Liver (tissue), 9 donors: Measurements from ENCODE around the gene CACNA1C. TPM values are rescaled to one million over a fixed set of nuclear protein-coding genes. Genes with fewer than 3 reads are reported as not detected.

Experiments used
- DNase-seq: peaks from one replicate; pipeline ENCODE4 v3.0.0-alpha.2; 2017; ENCODE audit warnings: low spot score
- H3K27ac ChIP-seq, 2 donors: one replicate each; pipeline ENCODE4 v1.7.0; 2013; ENCODE audit warnings: inconsistent platforms in 2 of 2, low read length in 2 of 2, control low read depth in 1 of 2, low read depth in 1 of 2, mild to moderate bottlenecking in 1 of 2
- H3K27me3 ChIP-seq, 4 donors: one replicate each; pipeline versions ENCODE4 v1.6.1 to v1.7.0; 2013; ENCODE audit warnings: low read length in 3 of 4, inconsistent platforms in 1 of 4, mild to moderate bottlenecking in 1 of 4, moderate library complexity in 1 of 4; ENCODE audit not compliant: control insufficient read depth in 4 of 4, insufficient read depth in 4 of 4
- H3K36me3 ChIP-seq, 4 donors: one replicate each; pipeline versions ENCODE4 v1.6.1 to v1.7.0; 2013; ENCODE audit warnings: low read length in 3 of 4, mild to moderate bottlenecking in 3 of 4, low read depth in 1 of 4, moderate library complexity in 1 of 4; ENCODE audit not compliant: control insufficient read depth in 4 of 4, insufficient read depth in 3 of 4
- H3K4me1 ChIP-seq, 4 donors: one replicate each; pipeline versions ENCODE4 v1.6.1 to v1.7.0; 2013; ENCODE audit warnings: low read length in 3 of 4, mild to moderate bottlenecking in 3 of 4, moderate library complexity in 1 of 4; ENCODE audit not compliant: control insufficient read depth in 4 of 4, insufficient read depth in 4 of 4
- H3K4me3 ChIP-seq, 3 donors: one replicate each; pipeline versions ENCODE4 v1.6.1 to v1.7.0; 2013; ENCODE audit warnings: low read length in 3 of 3, control low read depth in 1 of 3, low read depth in 1 of 3, mild to moderate bottlenecking in 1 of 3
- H3K9ac ChIP-seq, 2 donors: one replicate each; pipeline ENCODE4 v1.7.0; 2013; ENCODE audit warnings: low read length in 2 of 2, mild to moderate bottlenecking in 2 of 2, moderate library complexity in 2 of 2, control low read depth in 1 of 2, low read depth in 1 of 2
- H3K9me3 ChIP-seq, 4 donors: one replicate each; pipeline versions ENCODE4 v1.6.1 to v1.7.0; 2013; ENCODE audit warnings: low read length in 3 of 4; ENCODE audit not compliant: control insufficient read depth in 4 of 4
- ATF3 ChIP-seq: IDR thresholded peaks from 2 replicates; pipeline ENCODE4 v1.6.1; 2016; ENCODE audit warnings: antibody characterized with exemption
- CTCF ChIP-seq: fragments of 150-350 bp; IDR thresholded peaks from 2 replicates; pipeline ENCODE4 v1.5.1; 2017; ENCODE audit warnings: improper control_type of control experiment, low read depth, low read length; ENCODE audit not compliant: missing input control
- EGR1 ChIP-seq, 2 donors: IDR thresholded peaks; 2 replicates each; pipeline ENCODE4 v1.6.1; 2016 to 2018; ENCODE audit warnings: antibody characterized with exemption in 2 of 2, low read depth in 2 of 2
- FOXA2 ChIP-seq: IDR thresholded peaks from 2 replicates; pipeline ENCODE4 v1.6.1; 2016; ENCODE audit warnings: antibody characterized with exemption
- GABPA ChIP-seq, 2 donors: IDR thresholded peaks in 1 of 2; conservative IDR thresholded peaks in 1 of 2; 2 replicates each; pipeline ENCODE4 v1.6.1; 2016; ENCODE audit warnings: antibody characterized with exemption in 2 of 2, mild to moderate bottlenecking in 1 of 2, moderate library complexity in 1 of 2
- HNF4G ChIP-seq: IDR thresholded peaks from 2 replicates; pipeline ENCODE4 v1.6.1; 2016; ENCODE audit warnings: antibody characterized with exemption
- JUND ChIP-seq, 2 donors: IDR thresholded peaks; 2 replicates each; pipeline ENCODE4 v1.6.1; 2016; ENCODE audit warnings: antibody characterized with exemption in 2 of 2
- MAX ChIP-seq: IDR thresholded peaks from 2 replicates; pipeline ENCODE4 v1.6.1; 2016; ENCODE audit warnings: antibody characterized with exemption
- NR2F2 ChIP-seq: IDR thresholded peaks from 2 replicates; pipeline ENCODE4 v1.6.1; 2016; ENCODE audit warnings: antibody characterized with exemption
- REST ChIP-seq: IDR thresholded peaks from 2 replicates; pipeline ENCODE4 v1.6.1; 2016; ENCODE audit warnings: antibody characterized with exemption, mild to moderate bottlenecking
- RXRA ChIP-seq, 2 donors: IDR thresholded peaks; 2 replicates each; pipeline ENCODE4 v1.6.1; 2017 to 2018; ENCODE audit warnings: antibody characterized with exemption in 2 of 2, mild to moderate bottlenecking in 1 of 2
- SP1 ChIP-seq: IDR thresholded peaks from 2 replicates; pipeline ENCODE4 v1.6.1; 2018; ENCODE audit warnings: antibody characterized with exemption, mild to moderate bottlenecking
- TAF1 ChIP-seq: conservative IDR thresholded peaks from 2 replicates; pipeline ENCODE4 v1.6.1; 2016; ENCODE audit warnings: antibody characterized with exemption, mild to moderate bottlenecking
- YY1 ChIP-seq: IDR thresholded peaks from 2 replicates; pipeline ENCODE4 v1.6.1; 2016; ENCODE audit warnings: antibody characterized with exemption, mild to moderate bottlenecking
- ZBTB33 ChIP-seq: IDR thresholded peaks from 2 replicates; pipeline ENCODE4 v1.6.1; 2016; ENCODE audit warnings: antibody characterized with exemption
- WGBS: extraction: QIAGEN DNeasy Blood & Tissue Kit; methylation state at CpG from one replicate; pipeline ENCODE4 v1.1.7; 2013; 5-methylcytosine and 5-hydroxymethylcytosine counted together
- polyA plus RNA-seq, 2 donors: library from polyadenylated mRNA; stranded (reverse) in 1 of 2; unstranded in 1 of 2; fragments of 200-250 nt in 1 of 2; fragments of >200 nt in 1 of 2; fragmentation: Nextera tagmentation in 1 of 2; extraction: Ambion mirVana in 1 of 2; gene quantifications; one replicate each; pipeline versions ENCODE4 v1.2.1 to v1.2.3, GENCODE V29; 2013 to 2015
- total RNA-seq, 2 donors: library from RNA; depleted of rRNA; stranded (reverse); fragments of >200 nt; gene quantifications; one replicate each; pipeline ENCODE4 v1.2.3, GENCODE V29; 2014
- donor health status: healthy.
- donor health status: healthy.
- donor health status: healthy.
- donor health status: healthy.
- donor health status: healthy.

The CACNA1C gene
- total and polyA plus RNA-seq, 4 donors: 0.23 to 1.9 (median 0.41) TPM

- Histone ChIP-seq H3K36me3 (no peaks in the 10 kb centered on the region), H3K27me3 (peaks cover 0 to 3% (median 0%) of the 10 kb centered on the region in 4 donors), H3K27ac (no peak overlapping the region), H3K9ac (no peak overlapping the region), H3K9me3 (peaks cover under 1 to 20% (median 4%) of the 10 kb centered on the region in 4 donors), H3K4me1 (no peaks in the 10 kb centered on the region), H3K4me3 (no peak overlapping the region)
- no peak for DNase-seq
- WGBS: 80% methylated on average over 4 of the region's 4 CpGs
- TF ChIP-seq JUND (IDR thresholded peaks at IDR 0.05) (no peak), NR2F2 (no peak), ZBTB33 (no peak), REST (no peak), MAX (no peak), EGR1 (IDR thresholded peaks at IDR 0.05; ENCODE audit: low read depth in 2 of 2) (no peak), CTCF (no peak), RXRA (IDR thresholded peaks at IDR 0.05) (no peak), GABPA (IDR thresholded peaks at IDR 0.05 in 1 of 2, conservative IDR thresholded peaks at IDR 0.05 in 1 of 2) (no peak), SP1 (no peak), TAF1 (no peak), HNF4G (no peak), FOXA2 (no peak), YY1 (no peak)
Observed at GRCh38 chr12:2074792-2075191, 22.0 kb downstream of the CACNA1C start.

- H3K4me3 ChIP-seq: no peak overlapping the region
- DNase-seq: no peak
- H3K9ac ChIP-seq: no peak overlapping the region
- no peaks in the 10 kb centered on the region for H3K4me1 ChIP-seq
- no peaks in the 10 kb centered on the region for H3K36me3 ChIP-seq
- H3K9me3 ChIP-seq: peaks cover 0 to 13% (median 2%) of the 10 kb centered on the region in 4 donors
- H3K27me3 ChIP-seq: peaks cover 0 to 3% (median 0%) of the 10 kb centered on the region in 4 donors
- WGBS: 67% methylated on average over 9 of the region's 9 CpGs
- no peak overlapping the region for H3K27ac ChIP-seq
- no peak for TF ChIP-seq RXRA (IDR thresholded peaks at IDR 0.05)
- no peak for TF ChIP-seq FOXA2
- TF ChIP-seq NR2F2: peak; percentile 65
- TF ChIP-seq SP1: no peak
- no peak for TF ChIP-seq MAX
- no peak for TF ChIP-seq GABPA (IDR thresholded peaks at IDR 0.05 in 1 of 2, conservative IDR thresholded peaks at IDR 0.05 in 1 of 2)
- no peak for TF ChIP-seq ATF3
Observed at GRCh38 chr12:2075508-2076195, 22.9 kb downstream of the CACNA1C start.
